Stomach (tissue), 4 donors: ENCODE measurements around the gene GMCL2.

Experiments used
- POLR2A ChIP-seq, 4 donors: fragments of 450-650 bp; IDR thresholded peaks; one replicate each; pipeline ENCODE4 v1.6.1; 2016; ENCODE audit warnings: antibody characterized with exemption in 4 of 4, control low read depth in 2 of 4, mild to moderate bottlenecking in 1 of 4, moderate library complexity in 1 of 4
- TF ChIP-seq, protein P1 (sequence below), 7 experiments: fragments of 450-650 bp in 4 of 7; fragments of 200-600 bp in 3 of 7; sonication (generic) in 3 of 7; IDR thresholded peaks; one replicate each; pipeline ENCODE4 v1.5.1; 2016 to 2019; ENCODE audit warnings: antibody characterized with exemption in 7 of 7, control low read depth in 2 of 7, mild to moderate bottlenecking in 1 of 7

DNA sequence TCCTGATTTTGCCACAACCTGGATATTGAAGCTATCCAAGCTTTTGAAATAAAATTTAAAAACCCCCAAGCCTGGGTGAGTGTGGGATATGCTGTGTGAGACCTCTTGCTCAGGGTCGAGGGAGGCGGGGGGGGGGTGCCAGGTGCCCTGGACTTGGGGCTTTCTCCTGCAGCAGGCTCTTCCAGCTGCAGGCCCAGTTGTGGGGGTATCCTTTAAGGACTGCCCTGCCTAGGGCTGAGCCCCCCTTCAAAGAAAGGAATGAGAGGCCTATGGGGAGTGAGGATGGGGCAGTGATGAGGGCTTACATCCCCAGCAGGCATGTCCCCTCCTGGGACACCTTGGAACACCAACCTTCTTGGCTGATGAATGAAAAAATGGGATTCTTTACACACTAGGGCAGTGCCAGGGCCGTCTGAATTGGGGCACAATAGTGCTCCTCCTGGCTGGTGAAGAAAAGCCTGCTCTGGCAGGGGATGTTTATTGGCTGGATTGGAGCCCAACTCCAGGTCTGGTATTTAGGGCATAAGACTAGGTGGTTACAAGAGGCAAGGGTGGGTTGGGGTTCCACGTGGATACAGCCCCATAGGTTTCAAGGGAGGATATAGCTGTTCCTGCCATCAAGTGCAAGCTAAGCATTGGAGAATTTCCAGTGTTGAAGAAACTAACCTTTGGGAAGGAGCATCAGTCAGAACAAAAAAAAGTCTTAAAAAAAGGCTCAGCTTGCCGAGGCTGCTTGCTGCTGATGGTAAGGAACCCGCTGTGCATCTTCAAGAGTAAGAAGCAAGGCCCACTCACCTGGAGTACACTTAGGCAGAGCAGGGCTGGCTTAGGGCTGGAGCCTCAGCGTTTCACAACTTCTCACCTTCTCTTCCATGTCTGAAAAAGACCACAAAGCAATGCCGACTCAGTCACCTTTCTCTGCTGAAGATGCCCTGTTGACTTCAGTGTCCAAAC lies 24.2 kb upstream of the GMCL2 start:
- TF ChIP-seq, protein P1, sequence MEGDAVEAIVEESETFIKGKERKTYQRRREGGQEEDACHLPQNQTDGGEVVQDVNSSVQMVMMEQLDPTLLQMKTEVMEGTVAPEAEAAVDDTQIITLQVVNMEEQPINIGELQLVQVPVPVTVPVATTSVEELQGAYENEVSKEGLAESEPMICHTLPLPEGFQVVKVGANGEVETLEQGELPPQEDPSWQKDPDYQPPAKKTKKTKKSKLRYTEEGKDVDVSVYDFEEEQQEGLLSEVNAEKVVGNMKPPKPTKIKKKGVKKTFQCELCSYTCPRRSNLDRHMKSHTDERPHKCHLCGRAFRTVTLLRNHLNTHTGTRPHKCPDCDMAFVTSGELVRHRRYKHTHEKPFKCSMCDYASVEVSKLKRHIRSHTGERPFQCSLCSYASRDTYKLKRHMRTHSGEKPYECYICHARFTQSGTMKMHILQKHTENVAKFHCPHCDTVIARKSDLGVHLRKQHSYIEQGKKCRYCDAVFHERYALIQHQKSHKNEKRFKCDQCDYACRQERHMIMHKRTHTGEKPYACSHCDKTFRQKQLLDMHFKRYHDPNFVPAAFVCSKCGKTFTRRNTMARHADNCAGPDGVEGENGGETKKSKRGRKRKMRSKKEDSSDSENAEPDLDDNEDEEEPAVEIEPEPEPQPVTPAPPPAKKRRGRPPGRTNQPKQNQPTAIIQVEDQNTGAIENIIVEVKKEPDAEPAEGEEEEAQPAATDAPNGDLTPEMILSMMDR (IDR thresholded peaks at IDR 0.05), result no peak
- TF ChIP-seq POLR2A (IDR thresholded peaks at IDR 0.05), result no peak
